HG03354 (cell line): ENCODE measurements around the gene TMEM132E.

Source experiments
- ATAC-seq: cut with Tn5 transposase; IDR thresholded peaks from one replicate; pipeline ENCODE4 v1.9.1; 2021; ENCODE audit warnings: mild to moderate bottlenecking; ENCODE audit not compliant: unreplicated experiment, poor library complexity, severe bottlenecking

TMEM132E gene

GRCh38 chr17:34624767-34625383 is 45.5 kb downstream of the TMEM132E start:
- no peak for ATAC-seq

DNA sequence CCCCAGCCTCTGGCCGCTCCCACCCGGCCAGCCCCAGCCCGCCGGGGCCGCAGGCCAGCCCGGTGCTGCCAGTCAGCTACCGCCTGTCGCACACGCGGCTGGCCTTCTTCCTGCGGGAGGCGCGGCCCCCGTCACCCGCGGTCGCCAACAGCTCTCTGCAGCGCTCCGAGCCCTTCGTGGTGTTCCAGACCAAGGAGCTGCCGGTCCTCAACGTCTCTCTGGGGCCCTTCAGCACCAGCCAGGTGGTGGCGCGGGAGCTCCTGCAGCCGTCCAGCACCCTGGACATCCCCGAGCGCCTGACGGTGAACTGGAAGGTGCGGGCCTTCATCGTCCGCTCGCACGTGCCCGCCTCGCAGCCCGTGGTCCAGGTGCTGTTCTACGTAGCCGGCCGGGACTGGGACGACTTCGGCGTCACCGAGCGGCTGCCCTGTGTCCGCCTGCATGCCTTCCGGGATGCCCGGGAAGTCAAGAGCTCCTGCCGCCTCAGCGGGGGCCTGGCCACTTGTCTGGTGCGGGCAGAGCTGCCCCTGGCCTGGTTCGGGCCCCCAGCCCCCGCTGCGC is 46.8 kb downstream of the TMEM132E start:
- ATAC-seq = no peak

GRCh38 chr17:34628879-34629278 is 49.5 kb downstream of the TMEM132E start:
- ATAC-seq = no peak

- no peak for ATAC-seq
Observed at GRCh38 chr17:34633351-34633750, 54.0 kb downstream of the TMEM132E start.

GRCh38 chr17:34633760-34634159 is 54.4 kb downstream of the TMEM132E start:
- ATAC-seq = no peak

DNA sequence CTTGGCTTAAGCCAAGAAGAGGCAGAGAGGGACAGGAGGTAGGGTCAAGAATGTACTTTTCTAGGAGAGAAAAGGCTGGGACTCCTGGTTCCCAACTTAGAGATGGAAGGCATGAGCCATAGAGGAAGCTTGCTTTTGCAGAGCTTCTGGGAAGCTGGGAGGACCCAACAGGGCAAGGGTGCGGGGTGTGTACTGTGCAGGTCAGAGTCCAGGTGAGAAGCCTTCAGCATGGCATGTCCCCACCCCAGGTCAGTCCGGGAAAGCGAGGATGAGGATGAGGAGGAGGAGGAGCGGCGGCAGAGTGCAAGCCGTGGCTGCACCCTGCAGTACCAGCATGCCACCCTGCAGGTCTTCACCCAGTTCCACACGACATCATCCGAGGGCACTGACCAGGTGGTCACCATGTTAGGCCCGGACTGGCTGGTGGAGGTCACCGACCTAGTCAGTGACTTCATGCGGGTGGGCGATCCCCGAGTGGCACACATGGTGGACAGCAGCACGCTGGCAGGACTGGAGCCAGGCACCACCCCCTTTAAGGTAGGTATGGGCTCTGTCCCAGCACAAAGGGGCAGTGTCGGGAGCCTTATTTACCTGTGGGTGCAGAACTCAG is 55.3 kb downstream of the TMEM132E start:
- no peak for ATAC-seq

GRCh38 chr17:34635876-34636275 is 56.5 kb downstream of the TMEM132E start:
- no peak for ATAC-seq

GRCh38 chr17:34637041-34637547 is 57.7 kb downstream of the TMEM132E start:
- no peak for ATAC-seq

GRCh38 chr17:34637548-34638525 is 58.5 kb downstream of the TMEM132E start:
- peak; percentile 78 for ATAC-seq

GRCh38 chr17:34638526-34639260 is 59.3 kb downstream of the TMEM132E start:
- no peak for ATAC-seq

DNA sequence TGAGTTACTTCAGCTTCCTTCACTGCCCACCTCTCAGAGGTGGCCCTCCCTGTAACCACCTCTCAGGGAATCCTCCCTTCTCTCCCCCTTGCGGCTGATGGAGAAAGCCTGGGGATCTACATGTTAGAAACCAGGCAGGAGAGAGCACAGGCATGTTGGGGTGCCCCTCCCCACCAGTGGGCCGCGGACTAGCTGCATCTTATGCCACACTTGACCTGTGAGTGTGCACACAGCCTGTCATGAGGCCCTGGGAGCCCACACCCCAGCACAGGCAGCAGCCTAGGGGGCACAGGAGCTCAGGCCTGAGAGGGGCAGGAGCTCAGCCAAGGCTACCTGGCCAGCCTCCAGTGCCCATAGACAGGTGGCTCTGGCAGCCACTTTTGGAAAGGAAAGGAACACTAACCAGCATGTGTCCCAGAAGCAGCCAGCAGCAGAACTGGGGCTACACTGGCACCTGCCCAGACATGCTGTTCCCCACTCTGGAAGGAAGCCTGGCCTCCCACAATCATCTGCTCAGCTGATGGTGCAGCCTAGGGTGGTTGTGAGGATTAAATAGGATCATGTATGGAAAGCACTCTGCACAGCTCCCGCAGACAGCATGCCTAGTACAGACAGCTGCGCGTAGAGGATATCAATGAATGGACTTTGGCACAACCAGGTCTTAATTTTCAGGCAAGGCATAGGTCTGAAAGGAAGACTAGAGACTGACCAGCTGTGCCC is 60.5 kb downstream of the TMEM132E start:
- no peak for ATAC-seq

DNA sequence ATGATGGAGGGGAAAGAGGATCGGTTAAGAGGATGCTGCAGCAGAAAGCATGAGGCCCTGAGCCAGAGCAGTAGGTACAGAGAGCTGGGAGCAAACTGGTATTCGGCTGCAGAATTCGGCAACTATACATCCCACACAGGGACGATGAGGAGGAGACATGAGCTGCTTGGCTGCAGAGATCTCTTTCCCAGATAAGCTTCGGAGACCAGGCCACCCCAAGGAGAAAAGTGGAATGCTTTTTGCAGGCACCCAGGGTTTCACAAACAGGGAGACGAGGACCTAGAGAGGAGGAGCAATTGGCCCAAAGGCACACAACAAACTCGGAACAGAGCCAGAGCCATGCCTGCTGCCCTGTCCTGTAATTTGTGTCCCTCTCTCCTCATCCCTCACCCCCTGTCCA is 62.0 kb downstream of the TMEM132E start:
- ATAC-seq = no peak

GRCh38 chr17:34644941-34645550 is 65.7 kb downstream of the TMEM132E start:
- ATAC-seq = no peak

DNA sequence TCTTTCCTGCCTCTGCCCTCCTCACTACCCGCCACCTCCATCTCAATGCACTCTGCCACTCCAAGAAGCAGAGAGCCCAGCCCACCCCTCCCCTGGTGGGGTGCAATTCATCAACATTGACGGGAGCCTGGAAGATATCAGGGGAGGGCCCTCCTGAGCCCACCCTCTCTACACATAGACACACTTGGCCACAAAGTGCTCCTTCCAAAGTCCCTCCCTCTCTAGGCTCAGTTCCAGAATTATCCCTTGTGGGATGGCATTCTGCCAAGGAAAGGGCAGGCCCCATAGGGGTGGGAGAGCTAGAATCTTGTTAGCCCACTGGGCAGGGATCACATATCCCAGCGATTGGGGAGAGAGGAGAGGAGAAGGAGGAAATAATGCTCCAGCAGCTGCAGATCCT is 66.2 kb downstream of the TMEM132E start:
- no peak for ATAC-seq

DNA sequence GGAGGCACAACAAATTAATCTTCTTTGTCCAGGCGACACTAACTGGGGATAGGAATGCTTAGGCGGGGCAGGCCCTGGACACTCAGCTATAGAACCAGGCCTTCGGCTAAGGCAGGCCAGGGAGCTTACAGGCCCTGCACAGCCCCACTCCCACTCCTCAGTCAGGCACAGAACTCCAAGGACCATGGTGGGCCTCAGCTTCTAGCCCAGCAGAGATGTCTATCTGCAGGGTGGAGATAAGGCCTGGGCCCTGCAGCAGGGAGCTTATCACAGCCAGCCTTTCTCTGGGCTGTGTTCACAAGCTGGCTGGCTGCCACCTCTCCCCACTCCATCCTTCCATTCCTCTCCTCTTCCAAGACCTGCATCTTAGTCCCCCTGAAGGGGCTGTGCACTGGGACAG is 68.1 kb downstream of the TMEM132E start:
- no peak for ATAC-seq

GRCh38 chr17:34650051-34650750 is 70.8 kb downstream of the TMEM132E start:
- no peak for ATAC-seq

- no peak for ATAC-seq
Observed at GRCh38 chr17:34651402-34651811, 72.0 kb downstream of the TMEM132E start.

DNA sequence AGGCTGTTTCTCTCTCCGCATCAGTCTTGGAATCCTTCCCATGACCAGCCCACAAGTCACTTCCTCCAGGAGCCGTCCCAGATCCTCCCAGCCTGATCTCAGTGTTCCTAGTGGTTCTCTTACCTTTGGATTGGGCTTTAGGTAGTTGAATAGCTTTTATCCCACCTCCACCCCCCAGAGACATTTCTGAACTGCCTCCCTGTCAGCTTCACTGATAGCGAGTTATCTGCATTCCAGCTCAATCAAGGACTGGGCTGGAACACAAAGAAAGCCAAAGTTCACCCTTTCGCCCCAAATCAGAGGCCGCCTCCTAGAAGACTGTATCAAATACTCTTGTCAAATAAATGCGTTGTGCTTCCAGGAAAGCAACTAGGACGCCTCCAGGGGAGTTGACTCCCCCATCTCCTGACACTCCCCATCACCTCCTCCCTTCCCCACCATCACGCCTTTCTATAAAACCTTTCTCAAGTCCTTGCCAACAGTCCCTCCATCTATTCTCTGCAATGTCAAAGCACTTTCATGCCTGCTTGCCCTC is 72.7 kb downstream of the TMEM132E start:
- ATAC-seq = no peak
